CD14-positive monocyte (primary cell): ENCODE results near the gene WASF1. TPM values are rescaled to one million over a fixed set of nuclear protein-coding genes. Genes with fewer than 3 reads are reported as not detected.

Source experiments
- DNase-seq, 3 donors: peaks; one replicate each; pipeline ENCODE4 v3.0.0-alpha.2; 2011 to 2022
- H2AFZ ChIP-seq: 2 replicates; pipeline ENCODE4 v1.6.0; 2012; ENCODE audit warnings: mild to moderate bottlenecking, low read depth, low read length, inconsistent platforms; ENCODE audit not compliant: insufficient read depth, poor library complexity, severe bottlenecking
- H3K27ac ChIP-seq, 2 donors: 1 replicate in 1 of 2; 2 replicates in 1 of 2; pipeline ENCODE4 v1.5.1; 2012 to 2013; ENCODE audit warnings: low read length in 2 of 2, control low read depth in 1 of 2, inconsistent platforms in 1 of 2, low read depth in 1 of 2, mild to moderate bottlenecking in 1 of 2
- H3K27me3 ChIP-seq, 2 donors: one replicate each; pipeline versions ENCODE4 v1.6.0 to v1.6.1; 2011 to 2013; ENCODE audit warnings: low read length in 2 of 2; ENCODE audit not compliant: control insufficient read depth in 2 of 2, insufficient read depth in 2 of 2
- H3K36me3 ChIP-seq, 2 donors: replicated peaks in 1 of 2; 1 replicate in 1 of 2; 2 replicates in 1 of 2; pipeline versions ENCODE4 v1.5.1 to v1.6.1; 2012 to 2013; ENCODE audit warnings: low read length in 2 of 2, control low read depth in 1 of 2, inconsistent platforms in 1 of 2, mild to moderate bottlenecking in 1 of 2; ENCODE audit not compliant: insufficient read depth in 2 of 2, control insufficient read depth in 1 of 2
- H3K4me1 ChIP-seq, 2 donors: 1 replicate in 1 of 2; 2 replicates in 1 of 2; pipeline versions ENCODE4 v1.5.1 to v1.6.1; 2012 to 2013; ENCODE audit warnings: low read length in 2 of 2, control low read depth in 1 of 2, inconsistent platforms in 1 of 2, mild to moderate bottlenecking in 1 of 2, moderate library complexity in 1 of 2; ENCODE audit not compliant: insufficient read depth in 2 of 2, control insufficient read depth in 1 of 2
- H3K4me2 ChIP-seq: replicated peaks from 2 replicates; pipeline ENCODE3; 2012; ENCODE audit warnings: low read length, moderate library complexity, mild to moderate bottlenecking; ENCODE audit not compliant: poor library complexity, severe bottlenecking; ENCODE audit errors: extremely low read depth
- H3K4me3 ChIP-seq, 3 experiments: fragments of 200-600 bp in 1 of 3; sonication (generic) in 1 of 3; replicated peaks in 1 of 3; 1 replicate in 2 of 3; 2 replicates in 1 of 3; pipeline ENCODE4 v1.5.1; 2011 to 2013; ENCODE audit warnings: low read length in 3 of 3, mild to moderate bottlenecking in 3 of 3, control low read depth in 2 of 3, low read depth in 2 of 3, inconsistent platforms in 1 of 3, moderate library complexity in 1 of 3
- H3K79me2 ChIP-seq: 2 replicates; pipeline ENCODE4 v1.6.0; 2012; ENCODE audit warnings: mild to moderate bottlenecking, control low read depth, inconsistent platforms, low read length, moderate library complexity; ENCODE audit not compliant: insufficient read depth
- H3K9ac ChIP-seq: 2 replicates; pipeline ENCODE4 v1.6.0; 2017; ENCODE audit warnings: low read length, mild to moderate bottlenecking; ENCODE audit not compliant: insufficient read depth, poor library complexity, severe bottlenecking
- H3K9me3 ChIP-seq, 2 donors: replicated peaks in 1 of 2; 1 replicate in 1 of 2; 2 replicates in 1 of 2; pipeline versions ENCODE4 v1.5.1 to v1.6.1; 2012 to 2013; ENCODE audit warnings: low read length in 2 of 2, control low read depth in 1 of 2; ENCODE audit not compliant: control insufficient read depth in 1 of 2, insufficient read depth in 1 of 2
- H4K20me1 ChIP-seq: 2 replicates; pipeline ENCODE4 v1.6.0; 2012; ENCODE audit warnings: mild to moderate bottlenecking, low read length, control low read depth, moderate library complexity; ENCODE audit not compliant: insufficient read depth
- H3K27ac Mint-ChIP-seq, 7 donors: one replicate each; pipeline ENCODE4 v1.8.0; 2020; ENCODE audit warnings: mild to moderate bottlenecking in 7 of 7, mixed read lengths in 7 of 7, moderate library complexity in 6 of 7, inconsistent platforms in 2 of 7
- H3K27me3 Mint-ChIP-seq, 3 donors: one replicate each; pipeline ENCODE4 v1.8.0; 2021 to 2022; ENCODE audit warnings: low read depth in 3 of 3, mild to moderate bottlenecking in 3 of 3, mixed read lengths in 3 of 3, moderate library complexity in 3 of 3, inconsistent platforms in 1 of 3
- H3K36me3 Mint-ChIP-seq, 2 donors: one replicate each; pipeline ENCODE4 v1.8.0; 2020; ENCODE audit warnings: mixed read lengths in 2 of 2, inconsistent platforms in 1 of 2, mild to moderate bottlenecking in 1 of 2
- H3K4me1 Mint-ChIP-seq: one replicate; pipeline ENCODE4 v1.8.0; 2020; ENCODE audit warnings: mild to moderate bottlenecking, mixed read lengths
- H3K4me3 Mint-ChIP-seq, 2 donors: one replicate each; pipeline ENCODE4 v1.8.0; 2020; ENCODE audit warnings: mild to moderate bottlenecking in 2 of 2, mixed read lengths in 2 of 2, moderate library complexity in 1 of 2
- H3K9me3 Mint-ChIP-seq, 7 donors: one replicate each; pipeline ENCODE4 v1.8.0; 2020 to 2022; ENCODE audit warnings: mixed read lengths in 7 of 7, mild to moderate bottlenecking in 6 of 7, moderate library complexity in 6 of 7, inconsistent platforms in 2 of 7
- CTCF ChIP-seq: fragments of 200-600 bp; IDR thresholded peaks from one replicate; pipeline ENCODE4 v1.8.0; 2022; ENCODE audit warnings: antibody characterized with exemption, mild to moderate bottlenecking
- WGBS: methylation state at CpG from one replicate; pipeline ENCODE4 v1.1.5; 2013; ENCODE audit warnings: missing lambda C conversion rate; ENCODE audit not compliant: insufficient coverage; 5-methylcytosine and 5-hydroxymethylcytosine counted together
- intact Hi-C, 2 donors: fragments of 100-400 bp; cut with micrococcal nuclease; formaldehyde crosslinking; loops; one replicate each; pipeline versions ENCODE4 v1.15.0 to v1.15.1; 2023
- polyA plus RNA-seq, 3 donors: library from polyadenylated mRNA; depleted of rRNA in 1 of 3; unstranded in 2 of 3; stranded (reverse) in 1 of 3; fragments of 300-500 nt in 2 of 3; fragments of >200 nt in 1 of 3; fragmentation: Illumina TruSeq in 2 of 3; gene quantifications; 1 replicate in 2 of 3; 2 replicates in 1 of 3; pipeline ENCODE4 v1.2.3, GENCODE V29; 2012 to 2021

The WASF1 gene
- polyA plus RNA-seq, 3 donors: 0.32 to 1.7 (median 1.4) TPM

- H3K27me3 Mint-ChIP-seq: peaks cover 5 to 8% (median 6%) of the 10 kb centered on the region in 3 donors
- Histone ChIP-seq H3K4me1 (peaks cover 9 to 12% of the 10 kb centered on the region in 2 donors), H3K27ac (no peak overlapping the region), H3K79me2 (no peaks in the 10 kb centered on the region), H3K9me3 (no peaks in the 10 kb centered on the region), H4K20me1 (no peaks in the 10 kb centered on the region), H3K36me3 (no peaks in the 10 kb centered on the region), H3K9ac (no peak overlapping the region), H3K27me3 (no peaks in the 10 kb centered on the region), H3K4me3 (no peak overlapping the region), H3K4me2 (no peak overlapping the region), H2AFZ (no peak overlapping the region)
- no peak for TF ChIP-seq CTCF
- intact Hi-C loops: no loop called here
- no peak overlapping the region for H3K27ac Mint-ChIP-seq
- DNase-seq: no peak
- H3K4me1 Mint-ChIP-seq: peaks cover 18% of the 10 kb centered on the region
- peak overlapping the region in 1 of 2 donors; percentile 56 for H3K4me3 Mint-ChIP-seq
- WGBS: 85% methylated on average over 7 of the region's 8 CpGs
- peaks cover 0 to 3% (median 0%) of the 10 kb centered on the region in 7 donors for H3K9me3 Mint-ChIP-seq
- H3K36me3 Mint-ChIP-seq: no peaks in the 10 kb centered on the region
Measured at GRCh38 chr6:110068592-110068967, 110.9 kb downstream of the WASF1 start.

GRCh38 chr6:110067837-110068591, 111.5 kb downstream of the WASF1 start:
- H3K4me3 Mint-ChIP-seq: no peak overlapping the region
- no peak overlapping the region for H3K27ac ChIP-seq

More at GRCh38 chr6:110067837-110068591, 111.5 kb downstream of the WASF1 start:
- no peak overlapping the region for H3K4me3 ChIP-seq
- no peaks in the 10 kb centered on the region for H3K79me2 ChIP-seq
- no peaks in the 10 kb centered on the region for H3K27me3 ChIP-seq
- H2AFZ ChIP-seq: no peak overlapping the region
- no peaks in the 10 kb centered on the region for H3K36me3 Mint-ChIP-seq
- H3K9me3 Mint-ChIP-seq: peaks cover 0 to 3% (median 0%) of the 10 kb centered on the region in 7 donors
- H4K20me1 ChIP-seq: no peaks in the 10 kb centered on the region
- no peaks in the 10 kb centered on the region for H3K36me3 ChIP-seq
- intact Hi-C loops: no loop called here
- H3K9ac ChIP-seq: no peak overlapping the region
- H3K4me2 ChIP-seq: no peak overlapping the region
- no peak for DNase-seq
- TF ChIP-seq CTCF: no peak
- no peaks in the 10 kb centered on the region for H3K9me3 ChIP-seq
- peaks cover 5 to 8% (median 6%) of the 10 kb centered on the region in 3 donors for H3K27me3 Mint-ChIP-seq
- H3K4me1 ChIP-seq: peaks cover 9 to 12% of the 10 kb centered on the region in 2 donors
- no peak overlapping the region for H3K27ac Mint-ChIP-seq
- peaks cover 18% of the 10 kb centered on the region for H3K4me1 Mint-ChIP-seq
- 100% methylated on average over 1 of the region's 6 CpGs for WGBS
